A549 (cell line): ENCODE results near the gene SUPT3H. TPM values are rescaled to one million over a fixed set of nuclear protein-coding genes. Genes with fewer than 3 reads are reported as not detected.
"Not testable (repeated sequence)": the region's sequence is repeated elsewhere in the genome, so short reads cannot be mapped to it uniquely, and the experiment has no call there.

ENCODE experiments used
- ATAC-seq, 2 experiments: fragments of 200-7000 bp in 1 of 2; fragments of >200 bp in 1 of 2; cut with Nextera tagmentation in 1 of 2; cut with Tn5 transposase in 1 of 2; 3 replicates each; pipeline versions ENCODE4 v1.8.0 to v1.9.1; 2018 to 2020; ENCODE audit warnings: mild to moderate bottlenecking in 1 of 2, moderate library complexity in 1 of 2
- CTCF ChIA-PET: fragments of 300-600 bp; sonication (Branson Sonifier 250); formaldehyde crosslinking; extraction: SDS; loops from one replicate; lab custom pipeline; 2021; ENCODE audit warnings: antibody characterized with exemption, inconsistent platforms; lab: Yijun Ruan, JAX
- POLR2A ChIA-PET: fragments of 350-600 bp; formaldehyde crosslinking; extraction: SDS; loops from one replicate; lab custom pipeline; 2021; ENCODE audit warnings: antibody characterized with exemption, inconsistent platforms; lab: Yijun Ruan, JAX
- DNase-seq, 2 experiments: peaks; one replicate each; pipeline versions ENCODE4 v3.0.0 to v3.0.0-alpha.2; 2011 to 2016; ENCODE audit warnings: low read depth in 1 of 2, low spot score in 1 of 2
- FAIRE-seq: peaks from 2 replicates; lab custom pipeline; 2011; peaks lifted over from hg19 to GRCh38; lab: Jason Lieb, UNC
- H3K27ac ChIP-seq, 2 experiments: fragments of >200 bp; sonication (Bioruptor Twin); formaldehyde crosslinking; 3 replicates each; pipeline ENCODE4 v1.5.1; 2016 to 2017
- H3K4me1 ChIP-seq: fragments of >200 bp; sonication (Bioruptor Twin); formaldehyde crosslinking; 3 replicates; pipeline ENCODE4 v1.6.1; 2016
- H3K4me2 ChIP-seq: fragments of >200 bp; sonication (Bioruptor Twin); formaldehyde crosslinking; 3 replicates; pipeline ENCODE4 v1.6.1; 2016
- H3K4me3 ChIP-seq: fragments of >200 bp; sonication (Bioruptor Twin); formaldehyde crosslinking; 3 replicates; pipeline ENCODE4 v1.5.1; 2016
- H3K9me3 ChIP-seq: fragments of >200 bp; sonication (Bioruptor Twin); formaldehyde crosslinking; 3 replicates; pipeline ENCODE4 v1.6.1; 2016
- BHLHE40 ChIP-seq: IDR thresholded peaks from 2 replicates; pipeline ENCODE4 v1.6.1; 2012; ENCODE audit warnings: low read depth, low read length, inconsistent platforms
- CBX2 ChIP-seq: fragments of 200-600 bp; sonication (generic); IDR thresholded peaks from 2 replicates; pipeline ENCODE4 v1.6.1; 2016; ENCODE audit warnings: low read depth, mild to moderate bottlenecking, borderline replicate concordance
- EHMT2 ChIP-seq: fragments of 200-600 bp; sonication (generic); IDR thresholded peaks from 2 replicates; pipeline ENCODE4 v1.6.1; 2016; ENCODE audit warnings: antibody characterized with exemption, low read depth, mild to moderate bottlenecking, moderate library complexity
- FOXS1 ChIP-seq: fragments of 250-450 bp; sonication (Bioruptor Pico); IDR thresholded peaks from 2 replicates; pipeline ENCODE4 v1.5.0; 2020; ENCODE audit warnings: mild to moderate bottlenecking, moderate library complexity
- GATA3 ChIP-seq: IDR thresholded peaks from 2 replicates; pipeline ENCODE4 v1.6.1; 2012; ENCODE audit warnings: borderline replicate concordance
- HOXA7 ChIP-seq: fragments of 250-450 bp; sonication (Bioruptor Pico); IDR thresholded peaks from 2 replicates; pipeline ENCODE4 v1.5.0; 2020; ENCODE audit warnings: mild to moderate bottlenecking, moderate library complexity
- HOXB13 ChIP-seq: fragments of 250-450 bp; sonication (Bioruptor Pico); IDR thresholded peaks from 2 replicates; pipeline ENCODE4 v1.5.0; 2020; ENCODE audit warnings: low read depth, mild to moderate bottlenecking, moderate library complexity
- JUNB ChIP-seq: fragments of >200 bp; sonication (Bioruptor Twin); formaldehyde crosslinking; IDR thresholded peaks from 2 replicates; pipeline ENCODE4 v1.6.1; 2016
- NFE2L2 ChIP-seq: fragments of 150-350 bp; conservative IDR thresholded peaks from 2 replicates; pipeline ENCODE4 v1.6.1; 2014; ENCODE audit warnings: low read length
- NPAS2 ChIP-seq: fragments of 250-450 bp; sonication (Bioruptor Pico); IDR thresholded peaks from 2 replicates; pipeline ENCODE4 v1.8.0; 2022; ENCODE audit warnings: mild to moderate bottlenecking, moderate library complexity, borderline replicate concordance
- RAD21 ChIP-seq, 2 experiments: fragments of >200 bp in 1 of 2; sonication (Bioruptor Twin) in 1 of 2; formaldehyde crosslinking in 1 of 2; IDR thresholded peaks in 1 of 2; conservative IDR thresholded peaks in 1 of 2; 2 replicates in 1 of 2; 3 replicates in 1 of 2; pipeline ENCODE4 v1.6.1; 2012 to 2018; ENCODE audit warnings: inconsistent platforms in 1 of 2
- RFX5 ChIP-seq: fragments of 450-650 bp; IDR thresholded peaks from 2 replicates; pipeline ENCODE4 v1.7.1; 2014; ENCODE audit warnings: antibody characterized with exemption, mild to moderate bottlenecking, moderate library complexity
- SMC3 ChIP-seq: fragments of >200 bp; sonication (Bioruptor Twin); formaldehyde crosslinking; IDR thresholded peaks from 3 replicates; pipeline ENCODE4 v1.6.1; 2018; ENCODE audit warnings: inconsistent platforms
- TFCP2L1 ChIP-seq: fragments of 250-450 bp; sonication (Bioruptor Pico); IDR thresholded peaks from 2 replicates; pipeline ENCODE4 v1.5.0; 2021; ENCODE audit warnings: mild to moderate bottlenecking
- TP53 ChIP-seq: fragments of 250-450 bp; sonication (Bioruptor Pico); IDR thresholded peaks from 2 replicates; pipeline ENCODE4 v1.5.0; 2021; ENCODE audit warnings: mild to moderate bottlenecking, moderate library complexity
- ZFP36 ChIP-seq: fragments of 450-650 bp; IDR thresholded peaks from 2 replicates; pipeline ENCODE4 v1.6.1; 2014; ENCODE audit warnings: borderline replicate concordance; ENCODE audit not compliant: partially characterized antibody
- ZSCAN20 ChIP-seq: fragments of 250-450 bp; sonication (Bioruptor Pico); IDR thresholded peaks from 2 replicates; pipeline ENCODE4 v1.8.0; 2022; ENCODE audit warnings: mild to moderate bottlenecking, moderate library complexity
- WGBS: methylation state at CpG from one replicate; pipeline ENCODE4 v1.1.6; 2017; ENCODE audit errors: missing lambda C conversion rate; 5-methylcytosine and 5-hydroxymethylcytosine counted together
- polyA plus RNA-seq, 4 experiments: library from polyadenylated mRNA; depleted of rRNA in 3 of 4; stranded (reverse); fragments of >200 nt; fragmentation: RNase III in 1 of 4; extraction: RNeasy Plus Mini Kit Qiagen cat#74134 plus additional on column Dnase treatment in 1 of 4; gene quantifications; 2 replicates in 3 of 4; 3 replicates in 1 of 4; pipeline ENCODE4 v1.2.3, GENCODE V29; 2011 to 2017
- TF ChIP-seq, protein P1 (sequence below): fragments of 450-650 bp; IDR thresholded peaks from 2 replicates; pipeline ENCODE4 v1.6.1; 2014; ENCODE audit warnings: antibody characterized with exemption
- TF ChIP-seq, protein P2 (sequence below): fragments of 200-600 bp; sonication (generic); IDR thresholded peaks from 2 replicates; pipeline ENCODE4 v1.6.1; 2016; ENCODE audit warnings: antibody characterized with exemption, mild to moderate bottlenecking, moderate library complexity
- TF ChIP-seq, protein P3 (sequence below): fragments of >200 bp; sonication (Bioruptor Twin); formaldehyde crosslinking; IDR thresholded peaks from 3 replicates; pipeline ENCODE4 v1.6.1; 2016
- TF ChIP-seq, protein P4 (sequence below): fragments of 250-450 bp; sonication (Bioruptor Pico); IDR thresholded peaks from 2 replicates; pipeline ENCODE4 v1.5.0; 2020; ENCODE audit warnings: low read depth, mild to moderate bottlenecking, moderate library complexity
- TF ChIP-seq, protein P5 (sequence below): fragments of 250-450 bp; sonication (Bioruptor Pico); IDR thresholded peaks from 2 replicates; pipeline ENCODE4 v1.5.0; 2021; ENCODE audit warnings: mild to moderate bottlenecking, moderate library complexity, borderline replicate concordance

SUPT3H gene
- polyA plus RNA-seq, 2 of the 4 experiments (the other 2 are of a cell fraction) = 4.3 to 6.2 TPM

DNA sequence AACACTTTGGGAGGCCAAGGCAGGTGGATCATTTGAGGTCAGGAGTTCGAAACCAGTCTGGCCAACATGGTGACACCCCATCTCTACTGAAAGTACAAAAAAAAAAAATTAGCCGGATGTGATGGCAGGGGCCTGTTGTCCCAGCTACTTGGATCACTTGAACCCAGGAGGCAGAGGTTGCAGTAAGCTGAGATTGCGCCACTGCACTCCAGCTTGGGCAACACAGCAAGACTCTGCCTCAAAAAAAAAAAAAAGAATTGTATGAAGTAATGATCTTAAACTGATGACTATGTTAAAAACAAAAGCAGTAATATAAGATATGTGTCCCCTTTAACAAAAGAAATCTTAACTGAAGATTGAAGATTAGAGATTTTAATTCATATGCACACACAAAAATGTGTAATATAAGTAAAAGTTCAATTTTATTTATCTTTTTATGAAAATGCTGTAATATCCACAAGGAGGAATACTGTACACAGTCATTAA is 78.6 kb downstream of the SUPT3H start:
- Histone ChIP-seq H3K4me3 (no peak overlapping the region), H3K4me1 (no peaks in the 10 kb centered on the region), H3K27ac (no peak overlapping the region), H3K4me2 (no peak overlapping the region), H3K9me3 (no peaks in the 10 kb centered on the region)
- no peak for TF ChIP-seq HOXA7 (CRISPR knock-in tag)
- TF ChIP-seq GATA3 = no peak
- no peak for TF ChIP-seq BHLHE40
- no peak for TF ChIP-seq NFE2L2
- no peak for TF ChIP-seq HOXB13 (CRISPR knock-in tag)
- no peak for TF ChIP-seq ZFP36
- TF ChIP-seq, protein P1, sequence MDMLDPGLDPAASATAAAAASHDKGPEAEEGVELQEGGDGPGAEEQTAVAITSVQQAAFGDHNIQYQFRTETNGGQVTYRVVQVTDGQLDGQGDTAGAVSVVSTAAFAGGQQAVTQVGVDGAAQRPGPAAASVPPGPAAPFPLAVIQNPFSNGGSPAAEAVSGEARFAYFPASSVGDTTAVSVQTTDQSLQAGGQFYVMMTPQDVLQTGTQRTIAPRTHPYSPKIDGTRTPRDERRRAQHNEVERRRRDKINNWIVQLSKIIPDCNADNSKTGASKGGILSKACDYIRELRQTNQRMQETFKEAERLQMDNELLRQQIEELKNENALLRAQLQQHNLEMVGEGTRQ = no peak
- TF ChIP-seq SMC3 = no peak
- no peak for TF ChIP-seq FOXS1
- no peak for TF ChIP-seq EHMT2
- WGBS = 92% methylated on average over 3 of the region's 3 CpGs
- no peak for FAIRE-seq
- ATAC-seq = no peak
- CTCF ChIA-PET = no interaction called here
- DNase-seq = no peak
- POLR2A ChIA-PET = no interaction called here

DNA sequence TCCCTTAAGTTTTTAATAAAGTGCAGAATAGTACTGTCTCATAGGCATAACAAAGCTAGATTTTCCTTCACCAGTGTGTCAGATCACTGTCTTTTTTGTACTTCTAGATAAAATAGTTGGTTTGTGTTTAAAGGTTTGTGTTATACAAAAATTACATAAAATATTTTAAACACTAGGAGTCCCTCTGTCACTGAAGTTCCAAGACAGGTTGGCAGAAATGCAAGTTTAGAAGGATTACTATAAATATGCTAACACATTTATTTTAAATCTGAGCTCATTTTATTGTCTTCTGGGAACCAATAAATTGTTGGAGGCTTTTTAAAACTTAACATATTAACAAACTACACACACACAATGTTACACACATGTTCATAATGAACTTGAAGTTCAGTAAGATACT is 80.4 kb downstream of the SUPT3H start:
- ATAC-seq = no peak
- CTCF ChIA-PET = interaction anchor here (0.5 kb wide), 1 partner anchor 260 kb away, joined by 3 read pairs; no protein-coding TSS in a partner anchor

DNA sequence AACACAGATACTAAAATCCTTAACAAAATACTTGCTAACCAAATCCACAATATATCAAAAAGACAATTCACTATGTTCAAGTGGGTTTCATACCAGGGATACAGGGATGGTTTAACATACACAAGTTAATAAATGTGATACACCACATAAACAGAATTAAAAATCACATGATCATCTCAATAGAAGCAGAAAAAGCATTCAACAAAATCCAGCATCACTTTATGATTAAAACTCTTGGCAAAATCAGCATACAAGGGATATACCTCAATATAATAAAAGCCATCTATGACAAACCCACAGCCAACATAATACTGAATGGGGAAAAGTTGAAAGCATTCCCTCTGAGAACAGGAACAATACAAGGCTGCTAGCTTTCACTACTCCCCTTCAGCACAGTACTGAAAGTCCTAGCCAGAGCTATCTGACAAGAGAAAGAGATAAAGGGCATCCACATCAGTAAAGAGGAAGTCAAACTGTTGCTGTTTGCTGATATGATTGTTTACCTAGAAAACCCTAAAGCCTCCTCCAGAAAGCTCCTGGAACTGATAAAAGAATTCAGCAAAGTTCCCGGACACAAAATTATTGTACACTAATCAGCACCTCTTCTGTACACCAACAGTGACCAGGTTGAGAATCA is 83.6 kb downstream of the SUPT3H start:
- H3K4me1 ChIP-seq, H3K27ac ChIP-seq, CTCF ChIA-PET, FAIRE-seq, H3K4me2 ChIP-seq, POLR2A ChIA-PET, DNase-seq, H3K9me3 ChIP-seq, H3K4me3 ChIP-seq, ATAC-seq: not testable (repeated sequence)
- 100% methylated on average over 1 of the region's 1 CpG for WGBS

More for the DNA sequence above, 80.4 kb downstream of the SUPT3H start:
- TF ChIP-seq, protein P2, sequence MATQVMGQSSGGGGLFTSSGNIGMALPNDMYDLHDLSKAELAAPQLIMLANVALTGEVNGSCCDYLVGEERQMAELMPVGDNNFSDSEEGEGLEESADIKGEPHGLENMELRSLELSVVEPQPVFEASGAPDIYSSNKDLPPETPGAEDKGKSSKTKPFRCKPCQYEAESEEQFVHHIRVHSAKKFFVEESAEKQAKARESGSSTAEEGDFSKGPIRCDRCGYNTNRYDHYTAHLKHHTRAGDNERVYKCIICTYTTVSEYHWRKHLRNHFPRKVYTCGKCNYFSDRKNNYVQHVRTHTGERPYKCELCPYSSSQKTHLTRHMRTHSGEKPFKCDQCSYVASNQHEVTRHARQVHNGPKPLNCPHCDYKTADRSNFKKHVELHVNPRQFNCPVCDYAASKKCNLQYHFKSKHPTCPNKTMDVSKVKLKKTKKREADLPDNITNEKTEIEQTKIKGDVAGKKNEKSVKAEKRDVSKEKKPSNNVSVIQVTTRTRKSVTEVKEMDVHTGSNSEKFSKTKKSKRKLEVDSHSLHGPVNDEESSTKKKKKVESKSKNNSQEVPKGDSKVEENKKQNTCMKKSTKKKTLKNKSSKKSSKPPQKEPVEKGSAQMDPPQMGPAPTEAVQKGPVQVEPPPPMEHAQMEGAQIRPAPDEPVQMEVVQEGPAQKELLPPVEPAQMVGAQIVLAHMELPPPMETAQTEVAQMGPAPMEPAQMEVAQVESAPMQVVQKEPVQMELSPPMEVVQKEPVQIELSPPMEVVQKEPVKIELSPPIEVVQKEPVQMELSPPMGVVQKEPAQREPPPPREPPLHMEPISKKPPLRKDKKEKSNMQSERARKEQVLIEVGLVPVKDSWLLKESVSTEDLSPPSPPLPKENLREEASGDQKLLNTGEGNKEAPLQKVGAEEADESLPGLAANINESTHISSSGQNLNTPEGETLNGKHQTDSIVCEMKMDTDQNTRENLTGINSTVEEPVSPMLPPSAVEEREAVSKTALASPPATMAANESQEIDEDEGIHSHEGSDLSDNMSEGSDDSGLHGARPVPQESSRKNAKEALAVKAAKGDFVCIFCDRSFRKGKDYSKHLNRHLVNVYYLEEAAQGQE = no peak
- TF ChIP-seq ZSCAN20 (CRISPR knock-in tag) (no peak), NPAS2 (CRISPR knock-in tag) (no peak)
- no peak overlapping the region for H3K27ac ChIP-seq
- DNase-seq = no peak
- no peak overlapping the region for H3K4me3 ChIP-seq
- FAIRE-seq = no peak
- H3K4me1 ChIP-seq = no peaks in the 10 kb centered on the region
- no peaks in the 10 kb centered on the region for H3K9me3 ChIP-seq
- POLR2A ChIA-PET = no interaction called here
- no peak overlapping the region for H3K4me2 ChIP-seq

DNA sequence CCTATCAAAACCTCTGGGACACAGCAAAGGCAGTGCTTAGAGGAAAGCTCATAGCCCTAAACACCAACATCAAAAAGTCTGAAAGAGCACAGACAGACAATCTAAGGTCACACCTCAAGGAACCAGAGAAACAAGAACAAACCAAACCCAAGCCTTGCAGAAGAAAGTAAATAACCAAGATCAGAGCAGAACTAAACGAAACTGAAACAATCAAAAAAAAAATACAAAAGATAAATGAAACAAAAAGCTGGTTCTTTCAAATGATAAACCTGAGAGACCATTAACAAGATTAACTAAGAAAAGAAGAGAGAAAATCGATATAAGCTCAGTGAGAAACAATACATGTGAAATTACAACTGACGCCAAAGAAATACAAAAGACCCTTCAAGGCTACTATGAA is 84.4 kb downstream of the SUPT3H start:
- Histone ChIP-seq H3K9me3 (no peaks in the 10 kb centered on the region), H3K4me1 (no peaks in the 10 kb centered on the region), H3K4me3 (no peak overlapping the region), H3K4me2 (no peak overlapping the region), H3K27ac (no peak overlapping the region)
- CTCF ChIA-PET = no interaction called here
- DNase-seq (no peak), ATAC-seq (no peak), FAIRE-seq (no peak)
- POLR2A ChIA-PET = no interaction called here
- WGBS = 57% methylated on average over 3 of the region's 3 CpGs
- no peak for TF ChIP-seq CBX2
- TF ChIP-seq, protein P3, sequence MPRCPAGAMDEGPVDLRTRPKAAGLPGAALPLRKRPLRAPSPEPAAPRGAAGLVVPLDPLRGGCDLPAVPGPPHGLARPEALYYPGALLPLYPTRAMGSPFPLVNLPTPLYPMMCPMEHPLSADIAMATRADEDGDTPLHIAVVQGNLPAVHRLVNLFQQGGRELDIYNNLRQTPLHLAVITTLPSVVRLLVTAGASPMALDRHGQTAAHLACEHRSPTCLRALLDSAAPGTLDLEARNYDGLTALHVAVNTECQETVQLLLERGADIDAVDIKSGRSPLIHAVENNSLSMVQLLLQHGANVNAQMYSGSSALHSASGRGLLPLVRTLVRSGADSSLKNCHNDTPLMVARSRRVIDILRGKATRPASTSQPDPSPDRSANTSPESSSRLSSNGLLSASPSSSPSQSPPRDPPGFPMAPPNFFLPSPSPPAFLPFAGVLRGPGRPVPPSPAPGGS = no peak
- TF ChIP-seq, protein P4, sequence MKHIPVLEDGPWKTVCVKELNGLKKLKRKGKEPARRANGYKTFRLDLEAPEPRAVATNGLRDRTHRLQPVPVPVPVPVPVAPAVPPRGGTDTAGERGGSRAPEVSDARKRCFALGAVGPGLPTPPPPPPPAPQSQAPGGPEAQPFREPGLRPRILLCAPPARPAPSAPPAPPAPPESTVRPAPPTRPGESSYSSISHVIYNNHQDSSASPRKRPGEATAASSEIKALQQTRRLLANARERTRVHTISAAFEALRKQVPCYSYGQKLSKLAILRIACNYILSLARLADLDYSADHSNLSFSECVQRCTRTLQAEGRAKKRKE = no peak
- TF ChIP-seq RFX5 = no peak
- no peak for TF ChIP-seq RAD21 (conservative IDR thresholded peaks at IDR 0.05 in 1 of 2, IDR thresholded peaks at IDR 0.05 in 1 of 2)
- no peak for TF ChIP-seq EHMT2
- TF ChIP-seq JUNB = no peak
- TF ChIP-seq ZSCAN20 (CRISPR knock-in tag) = no peak
- no peak for TF ChIP-seq TFCP2L1
- TF ChIP-seq TP53 = no peak
- TF ChIP-seq, protein P5, sequence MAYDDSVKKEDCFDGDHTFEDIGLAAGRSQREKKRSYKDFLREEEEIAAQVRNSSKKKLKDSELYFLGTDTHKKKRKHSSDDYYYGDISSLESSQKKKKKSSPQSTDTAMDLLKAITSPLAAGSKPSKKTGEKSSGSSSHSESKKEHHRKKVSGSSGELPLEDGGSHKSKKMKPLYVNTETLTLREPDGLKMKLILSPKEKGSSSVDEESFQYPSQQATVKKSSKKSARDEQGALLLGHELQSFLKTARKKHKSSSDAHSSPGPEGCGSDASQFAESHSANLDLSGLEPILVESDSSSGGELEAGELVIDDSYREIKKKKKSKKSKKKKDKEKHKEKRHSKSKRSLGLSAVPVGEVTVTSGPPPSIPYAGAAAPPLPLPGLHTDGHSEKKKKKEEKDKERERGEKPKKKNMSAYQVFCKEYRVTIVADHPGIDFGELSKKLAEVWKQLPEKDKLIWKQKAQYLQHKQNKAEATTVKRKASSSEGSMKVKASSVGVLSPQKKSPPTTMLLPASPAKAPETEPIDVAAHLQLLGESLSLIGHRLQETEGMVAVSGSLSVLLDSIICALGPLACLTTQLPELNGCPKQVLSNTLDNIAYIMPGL (CRISPR knock-in tag) = no peak
